Transverse colon (tissue), 3 donors: Measurements from ENCODE around the gene RAB38.

Experiments
- CTCF ChIP-seq, 5 experiments: fragments of 200-600 bp in 3 of 5; fragments of 450-650 bp in 2 of 5; sonication (generic) in 3 of 5; IDR thresholded peaks; 1 replicate in 2 of 5; 2 replicates in 3 of 5; pipeline ENCODE4 v1.5.1; 2016 to 2017; ENCODE audit warnings: antibody characterized with exemption in 5 of 5, inconsistent platforms in 3 of 5, mild to moderate bottlenecking in 2 of 5, moderate library complexity in 1 of 5
- POLR2A ChIP-seq: fragments of 450-650 bp; IDR thresholded peaks from one replicate; pipeline ENCODE4 v1.6.1; 2016; ENCODE audit warnings: antibody characterized with exemption, mild to moderate bottlenecking, moderate library complexity

GRCh38 chr11:88102598-88102934, 72.7 kb downstream of the RAB38 start:
- no peak for TF ChIP-seq CTCF (IDR thresholded peaks at IDR 0.05)
- TF ChIP-seq POLR2A, result no peak
